GM19452 (cell line): ENCODE data around the gene DNAH8.

Experiments
- ATAC-seq: cut with Tn5 transposase; IDR thresholded peaks from one replicate; pipeline ENCODE4 v1.9.1; 2021; ENCODE audit not compliant: unreplicated experiment

Gene DNAH8, protein sequence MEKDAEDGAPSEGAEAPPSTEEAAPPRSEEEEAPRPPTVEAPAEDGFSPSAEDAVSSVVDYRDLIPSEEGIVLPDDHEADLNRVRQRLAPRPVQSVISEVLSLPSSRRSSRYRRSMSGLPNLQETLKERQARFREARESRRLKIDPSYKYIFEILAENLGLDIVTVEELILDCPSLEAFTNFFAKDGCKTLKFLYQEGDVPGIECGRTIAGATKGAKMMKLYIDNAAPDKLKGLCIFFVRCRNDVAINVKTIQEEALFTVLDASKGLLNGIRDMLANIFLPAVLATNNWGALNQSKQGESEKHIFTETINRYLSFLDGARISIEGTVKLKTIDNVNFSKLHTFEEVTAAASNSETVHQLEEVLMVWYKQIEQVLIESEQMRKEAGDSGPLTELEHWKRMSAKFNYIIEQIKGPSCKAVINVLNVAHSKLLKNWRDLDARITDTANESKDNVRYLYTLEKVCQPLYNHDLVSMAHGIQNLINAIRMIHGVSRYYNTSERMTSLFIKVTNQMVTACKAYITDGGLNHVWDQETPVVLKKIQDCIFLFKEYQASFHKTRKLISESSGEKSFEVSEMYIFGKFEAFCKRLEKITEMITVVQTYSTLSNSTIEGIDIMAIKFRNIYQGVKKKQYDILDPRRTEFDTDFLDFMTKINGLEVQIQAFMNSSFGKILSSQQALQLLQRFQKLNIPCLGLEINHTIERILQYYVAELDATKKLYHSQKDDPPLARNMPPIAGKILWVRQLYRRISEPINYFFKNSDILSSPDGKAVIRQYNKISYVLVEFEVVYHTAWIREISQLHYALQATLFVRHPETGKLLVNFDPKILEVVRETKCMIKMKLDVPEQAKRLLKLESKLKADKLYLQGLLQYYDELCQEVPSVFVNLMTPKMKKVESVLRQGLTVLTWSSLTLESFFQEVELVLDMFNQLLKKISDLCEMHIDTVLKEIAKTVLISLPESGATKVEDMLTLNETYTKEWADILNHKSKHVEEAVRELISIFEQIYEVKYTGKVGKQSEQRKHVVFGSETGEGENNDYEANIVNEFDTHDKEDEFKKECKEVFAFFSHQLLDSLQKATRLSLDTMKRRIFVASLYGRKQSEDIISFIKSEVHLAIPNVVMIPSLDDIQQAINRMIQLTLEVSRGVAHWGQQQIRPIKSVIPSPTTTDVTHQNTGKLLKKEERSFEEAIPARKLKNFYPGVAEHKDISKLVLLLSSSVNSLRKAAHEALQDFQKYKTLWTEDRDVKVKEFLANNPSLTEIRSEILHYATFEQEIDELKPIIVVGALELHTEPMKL (N-terminal part only)

DNA sequence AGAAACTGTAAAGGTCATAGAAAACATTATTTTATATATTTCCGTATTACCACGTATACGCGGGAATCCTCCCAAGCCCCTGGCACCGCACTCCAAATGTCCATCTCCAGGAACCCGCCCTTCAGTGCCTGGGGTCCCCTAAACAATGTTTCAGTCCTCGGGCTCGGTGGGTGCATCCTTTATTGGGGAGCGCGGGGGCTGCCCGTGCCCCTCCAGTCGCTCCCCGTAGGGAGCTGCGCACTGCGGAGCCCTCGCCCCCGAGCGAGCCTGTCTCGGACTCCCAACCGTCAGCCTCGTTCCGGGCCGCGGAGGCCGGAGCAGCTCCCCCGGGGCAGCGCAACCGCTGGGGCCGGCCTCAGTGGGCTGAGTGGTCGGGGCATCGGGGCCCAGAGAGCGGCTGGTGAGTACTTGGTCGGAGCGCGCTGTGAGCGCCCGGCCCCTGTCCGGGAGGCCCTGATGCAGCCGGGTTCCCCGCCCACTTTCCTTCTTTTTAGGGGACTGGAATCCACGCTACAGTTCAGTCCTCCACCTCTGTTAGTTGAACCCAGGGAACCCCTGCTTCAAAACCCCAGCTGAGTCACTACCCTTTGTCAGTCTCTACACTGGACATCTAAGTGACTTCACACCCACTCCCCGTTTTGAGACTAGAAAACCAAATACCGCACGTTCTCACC, at the start of gene DNAH8:
DNAH8 (plus strand) TSS at position 296 of the 674 bp plus-strand sequence. CDS start 7,499 bp downstream, outside the sequence.
- ATAC-seq: no peak

DNA sequence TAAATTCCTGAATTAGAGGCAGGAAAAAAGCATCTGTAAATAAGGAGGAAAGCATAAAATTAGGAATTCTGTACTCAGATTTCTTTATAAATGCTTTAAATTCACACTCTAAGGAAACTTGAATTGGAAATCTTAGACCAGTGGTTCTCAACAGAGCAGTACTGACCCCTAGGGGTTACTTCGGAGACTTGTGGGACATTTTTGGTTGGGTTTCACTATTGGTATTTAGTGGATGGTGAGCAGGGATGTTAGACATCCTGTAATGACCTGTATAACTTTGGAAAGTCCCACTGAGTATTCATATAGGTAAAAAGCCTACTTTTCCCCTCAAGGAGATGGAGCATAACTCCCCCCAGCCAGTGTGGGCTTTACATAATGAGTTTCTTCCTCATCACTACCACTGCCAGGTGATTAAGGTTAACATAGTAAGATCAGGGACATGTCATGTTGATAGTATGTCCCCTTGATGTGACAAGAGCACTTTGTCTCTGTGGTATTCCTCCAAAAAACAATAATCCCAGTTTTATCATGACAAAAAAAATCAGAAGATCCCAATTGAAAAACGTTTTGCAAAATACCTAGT, 43.1 kb upstream of the DNAH8 start:
- peak; percentile 72 for ATAC-seq

DNA sequence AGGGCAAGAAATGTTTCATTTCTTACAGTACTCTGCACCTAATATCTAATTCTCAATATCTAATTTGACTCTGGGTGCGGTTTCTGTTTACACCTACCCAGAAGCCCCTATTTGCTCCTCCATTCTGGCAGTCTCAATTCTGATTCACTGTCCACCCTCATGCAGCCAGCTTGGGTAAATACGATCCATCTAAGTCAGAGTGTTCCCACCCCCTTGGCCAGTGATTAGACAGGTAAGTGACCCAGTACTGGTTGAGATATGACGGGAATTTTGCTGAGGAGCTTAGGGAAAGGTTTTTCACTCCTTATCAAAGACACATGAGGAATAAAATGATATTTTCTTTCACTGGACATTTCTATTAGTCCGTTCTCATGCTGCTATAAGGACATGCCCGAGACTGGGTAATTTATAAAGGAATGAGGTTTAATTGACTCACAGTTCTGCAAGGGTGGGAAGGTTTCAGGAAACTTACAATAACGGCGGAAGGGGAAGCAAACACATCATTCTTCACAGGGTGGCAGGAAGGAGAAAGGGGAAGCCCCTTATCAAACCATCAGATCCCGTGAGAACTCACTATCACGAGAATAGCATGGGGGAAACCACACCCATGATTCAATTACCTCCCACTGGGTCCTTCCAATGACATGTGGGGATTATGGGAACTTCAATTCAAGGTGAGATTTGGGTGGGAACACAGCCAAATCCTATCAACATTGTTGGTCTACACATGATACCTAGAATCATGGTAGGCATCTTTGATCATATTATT, 41.5 kb upstream of the DNAH8 start:
- ATAC-seq: no peak

DNA sequence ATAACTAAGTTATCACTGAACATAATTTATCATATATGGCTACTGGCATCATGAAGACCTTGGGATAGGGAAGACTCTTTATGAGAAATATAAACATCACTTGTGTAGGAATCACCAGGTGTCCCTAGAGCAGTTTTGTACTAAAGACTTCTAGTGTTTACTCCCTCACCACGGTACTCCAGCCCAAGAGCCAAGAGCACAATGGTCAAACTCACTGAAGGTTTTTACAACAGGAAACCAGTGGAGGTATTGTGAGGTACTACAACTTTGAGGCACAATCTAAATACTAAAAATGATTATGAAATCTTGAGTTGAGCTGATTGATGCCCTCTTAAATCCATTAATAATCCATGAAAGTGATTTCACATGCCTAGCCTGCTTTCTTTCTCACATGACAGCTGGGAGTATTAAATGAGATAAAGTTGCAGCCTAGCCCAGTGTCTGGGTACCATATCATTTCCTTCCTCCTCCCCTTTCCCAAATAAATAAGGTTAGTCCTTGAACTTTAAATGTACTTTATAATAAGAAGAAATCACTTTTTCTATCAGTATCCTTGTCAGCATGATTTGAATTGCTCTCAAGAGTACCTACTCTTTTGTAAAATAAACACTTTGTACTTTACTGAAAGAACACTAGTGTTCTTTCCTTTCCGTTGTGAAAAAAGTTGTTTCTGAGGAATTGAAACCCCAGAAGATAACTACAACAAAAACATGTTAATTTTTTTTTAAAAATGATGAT, 38.7 kb upstream of the DNAH8 start:
- no peak for ATAC-seq

DNA sequence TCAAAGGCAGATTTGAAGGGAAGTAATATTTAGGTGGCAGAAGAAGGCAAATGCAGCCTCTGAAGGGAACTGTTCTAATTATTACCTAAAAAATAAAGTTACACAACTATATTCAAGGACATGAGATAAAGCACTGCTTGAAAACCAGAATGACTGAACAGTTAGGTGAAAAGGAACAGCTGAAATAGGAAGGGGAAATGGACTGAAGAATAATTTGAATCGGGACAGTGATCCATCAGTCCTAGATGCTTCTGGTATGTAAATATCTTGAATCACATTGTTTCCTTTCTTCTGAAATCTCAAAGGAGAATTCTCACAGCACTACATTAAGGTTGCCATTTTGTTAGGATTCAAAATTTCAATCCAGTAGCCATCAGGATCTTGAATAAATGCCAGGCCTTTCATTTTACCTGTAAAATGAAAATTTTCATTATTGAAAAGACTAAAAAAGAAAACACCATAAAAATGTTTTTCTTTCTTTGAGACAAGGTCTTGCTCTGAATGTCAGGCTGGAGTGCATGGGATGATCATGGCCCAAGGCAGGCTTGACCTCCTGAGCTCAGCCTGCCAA, 38.1 kb upstream of the DNAH8 start:
- ATAC-seq: no peak

DNA sequence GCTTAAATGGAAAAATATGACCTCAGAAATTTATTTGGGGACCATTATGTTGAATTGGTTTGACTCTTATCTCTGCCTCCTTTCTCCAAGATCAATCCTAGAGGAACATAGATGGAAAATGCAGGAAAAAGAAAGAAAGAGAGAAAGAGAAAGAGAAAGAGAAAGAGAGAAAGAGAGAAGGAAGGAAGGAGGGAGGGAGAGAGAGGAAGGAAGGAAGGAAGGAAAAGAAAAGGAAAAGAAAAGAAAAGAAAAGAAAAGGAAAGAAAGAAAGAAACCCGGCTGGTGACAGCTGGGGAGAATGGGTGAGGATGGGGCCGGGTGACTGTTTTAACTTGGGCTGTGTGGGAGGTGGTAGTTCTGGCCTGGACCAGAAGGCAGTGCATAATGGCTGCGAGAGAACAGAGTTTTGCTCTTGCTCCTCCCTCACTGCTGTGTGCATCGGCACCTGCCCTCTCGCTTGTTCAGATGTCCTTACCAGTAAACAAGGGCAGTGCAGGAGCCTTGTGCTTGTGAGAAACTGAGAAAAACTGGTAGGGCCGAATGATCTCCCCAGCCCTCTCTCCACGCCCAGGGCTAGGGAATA, 36.8 kb upstream of the DNAH8 start:
- ATAC-seq: no peak

DNA sequence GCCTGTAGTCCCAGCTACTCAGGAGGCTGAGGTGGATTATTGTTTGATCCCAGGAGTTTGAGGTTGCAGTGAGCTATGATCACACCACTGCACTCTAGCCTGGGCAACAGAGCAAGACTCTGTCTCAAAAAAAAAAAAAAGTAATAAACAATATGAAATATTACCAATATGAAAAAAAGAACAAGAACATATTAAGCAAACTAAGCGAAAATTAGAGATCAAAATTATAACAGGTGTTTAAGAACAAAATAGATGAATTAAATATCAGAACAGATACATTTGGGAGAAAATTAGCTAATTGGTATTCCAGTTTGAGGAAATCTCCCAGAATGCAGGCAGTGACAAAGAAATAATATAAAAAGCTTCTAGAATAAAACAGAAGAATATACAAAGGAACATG, 35.4 kb upstream of the DNAH8 start:
- ATAC-seq: no peak

DNA sequence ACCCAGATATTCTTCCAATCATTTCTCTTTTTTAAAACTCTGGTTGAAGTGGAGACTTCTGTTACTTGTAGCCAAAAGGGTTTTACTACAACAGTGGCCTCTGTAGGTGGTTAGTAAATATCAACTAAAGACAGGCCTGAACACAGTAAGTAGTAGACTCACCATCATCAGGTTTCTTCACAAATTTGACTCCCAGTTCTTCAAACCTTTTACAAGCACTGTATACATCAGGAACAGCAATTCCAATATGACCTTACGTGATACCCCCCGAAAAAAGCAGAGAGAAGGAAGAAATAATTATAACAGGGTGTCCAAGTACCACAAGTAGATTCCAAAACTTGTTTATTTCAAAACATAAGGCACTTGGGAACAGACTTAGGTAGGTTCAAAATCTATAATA, 33.3 kb upstream of the DNAH8 start:
- no peak for ATAC-seq

DNA sequence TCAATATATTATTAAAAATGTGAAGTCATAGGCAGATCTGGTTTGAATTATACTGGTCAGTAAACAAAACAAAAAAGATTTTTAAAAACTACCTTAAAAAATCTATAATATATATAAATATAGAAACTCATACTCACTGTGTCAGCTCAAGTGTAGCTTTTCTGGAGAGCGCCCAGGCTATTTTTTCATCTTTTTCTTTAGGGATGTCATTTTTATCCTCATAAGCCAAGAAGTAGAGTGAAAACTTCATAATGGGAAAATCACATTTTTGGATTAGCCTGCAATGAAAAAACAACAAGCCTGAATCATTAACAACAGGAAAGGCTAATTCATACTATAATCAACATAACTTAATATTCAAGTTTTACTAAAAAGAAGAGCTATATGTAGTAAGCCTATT, 30.9 kb upstream of the DNAH8 start:
- no peak for ATAC-seq

DNA sequence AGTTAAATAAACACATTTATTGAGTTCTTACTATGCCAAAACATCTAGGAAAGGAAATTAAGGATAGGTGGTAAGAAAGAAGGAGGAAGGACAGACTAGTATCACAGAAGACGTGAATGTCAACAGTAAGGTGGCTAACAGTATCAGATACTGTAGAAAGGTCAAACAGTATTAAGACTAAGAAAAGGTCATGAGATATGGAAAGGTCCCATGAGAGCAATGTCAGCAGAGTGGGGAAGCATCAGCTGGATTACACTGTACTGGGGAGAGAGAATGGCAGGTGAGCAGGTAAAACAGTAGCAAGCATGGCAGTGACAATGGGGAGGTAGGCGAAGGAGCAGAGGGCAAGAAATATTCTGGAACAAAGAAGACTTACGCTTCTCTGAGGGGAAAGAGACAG, 30.2 kb upstream of the DNAH8 start:
- no peak for ATAC-seq

DNA sequence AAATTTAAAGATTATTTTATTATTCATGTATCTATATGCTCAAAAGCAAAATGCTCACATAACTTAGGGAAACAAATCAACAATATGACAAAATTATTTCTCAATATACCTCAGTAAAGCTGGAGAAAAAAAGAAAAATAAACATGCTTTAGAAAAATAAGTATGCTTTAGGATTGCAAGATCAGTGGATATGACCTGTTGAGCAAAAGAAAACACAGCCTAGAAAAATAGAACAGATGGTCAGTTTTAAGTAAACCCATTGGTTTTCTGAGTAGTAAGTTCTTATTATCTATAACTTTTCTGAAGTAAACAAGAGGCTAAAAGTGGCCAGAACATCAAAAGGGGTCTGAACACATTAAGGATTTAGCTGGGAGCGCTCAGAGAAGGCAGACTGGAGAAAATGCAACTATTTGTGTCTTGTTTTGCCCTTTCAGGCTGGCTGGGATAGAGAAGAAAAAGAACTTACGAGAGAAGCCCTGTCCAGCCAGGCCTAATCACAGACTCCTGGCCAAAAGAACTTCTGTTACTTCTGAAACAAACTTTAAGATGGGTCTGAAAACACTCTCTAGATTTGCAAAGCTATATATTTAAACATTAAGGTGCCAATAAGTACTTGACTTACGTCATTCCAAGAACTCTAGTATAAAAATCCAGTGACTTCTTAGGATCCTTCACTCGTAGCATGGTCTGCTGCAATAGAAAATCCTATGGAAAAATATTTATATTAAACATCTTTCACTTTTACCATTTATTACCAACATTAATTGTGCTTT, 28.7 kb upstream of the DNAH8 start:
- ATAC-seq: no peak

DNA sequence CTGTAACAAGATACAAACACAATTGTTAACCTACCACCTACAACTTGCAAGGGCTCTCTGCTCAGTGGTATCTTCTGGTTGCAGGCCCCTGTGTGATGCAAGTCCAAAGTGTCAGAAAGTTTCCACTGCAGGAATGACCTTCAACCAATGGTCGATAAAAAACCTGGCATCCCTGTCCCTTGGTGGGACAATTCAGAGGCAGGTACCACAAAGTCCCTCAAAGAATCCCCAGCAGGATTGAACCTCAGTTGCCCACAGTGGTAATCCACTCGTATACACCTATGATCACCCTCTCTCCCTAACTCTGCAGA, 28.1 kb upstream of the DNAH8 start:
- ATAC-seq: no peak

DNA sequence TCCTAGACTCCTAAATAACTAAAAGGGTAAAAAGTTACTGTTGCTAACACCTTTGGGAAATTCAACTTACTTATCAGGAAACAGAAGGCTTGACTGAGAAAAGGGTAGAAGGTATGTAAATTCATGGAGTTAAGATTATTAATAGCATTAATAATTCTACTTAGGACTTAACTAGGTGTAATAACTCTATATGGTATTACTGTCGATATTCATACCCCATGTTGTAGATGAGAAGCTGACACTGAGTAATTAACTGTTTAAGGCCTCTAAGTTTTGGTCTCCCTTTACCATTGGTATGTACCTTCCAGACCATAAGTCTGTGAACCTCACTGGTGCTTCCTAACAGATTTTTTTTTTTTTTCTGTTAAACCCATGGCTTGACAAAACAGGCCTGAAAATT, 27.6 kb upstream of the DNAH8 start:
- ATAC-seq: no peak

DNA sequence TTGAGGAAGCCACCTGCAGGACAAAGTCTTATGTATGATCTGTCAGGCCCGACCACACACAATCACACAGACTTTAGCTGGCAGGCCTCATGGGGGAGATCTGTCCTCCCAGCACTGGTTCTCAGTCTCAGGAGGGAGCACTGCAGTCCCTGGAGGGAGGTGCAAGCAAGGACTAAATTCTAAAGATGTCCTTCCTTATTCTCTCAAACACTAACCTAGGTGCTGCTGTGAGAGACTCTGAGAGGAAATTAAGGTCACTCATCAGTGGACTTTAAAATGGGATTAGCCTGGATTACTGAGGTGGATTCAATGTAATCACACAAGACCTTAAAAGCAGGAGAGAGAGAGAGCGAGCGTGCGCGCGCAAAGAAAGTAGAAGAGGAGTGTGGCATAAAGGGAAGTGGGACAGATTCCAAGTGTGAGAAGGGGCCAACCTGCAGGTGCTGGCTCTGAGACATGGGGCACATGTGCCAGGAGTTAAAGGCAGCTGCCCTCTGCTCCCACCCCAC, 26.5 kb upstream of the DNAH8 start:
- no peak for ATAC-seq

DNA sequence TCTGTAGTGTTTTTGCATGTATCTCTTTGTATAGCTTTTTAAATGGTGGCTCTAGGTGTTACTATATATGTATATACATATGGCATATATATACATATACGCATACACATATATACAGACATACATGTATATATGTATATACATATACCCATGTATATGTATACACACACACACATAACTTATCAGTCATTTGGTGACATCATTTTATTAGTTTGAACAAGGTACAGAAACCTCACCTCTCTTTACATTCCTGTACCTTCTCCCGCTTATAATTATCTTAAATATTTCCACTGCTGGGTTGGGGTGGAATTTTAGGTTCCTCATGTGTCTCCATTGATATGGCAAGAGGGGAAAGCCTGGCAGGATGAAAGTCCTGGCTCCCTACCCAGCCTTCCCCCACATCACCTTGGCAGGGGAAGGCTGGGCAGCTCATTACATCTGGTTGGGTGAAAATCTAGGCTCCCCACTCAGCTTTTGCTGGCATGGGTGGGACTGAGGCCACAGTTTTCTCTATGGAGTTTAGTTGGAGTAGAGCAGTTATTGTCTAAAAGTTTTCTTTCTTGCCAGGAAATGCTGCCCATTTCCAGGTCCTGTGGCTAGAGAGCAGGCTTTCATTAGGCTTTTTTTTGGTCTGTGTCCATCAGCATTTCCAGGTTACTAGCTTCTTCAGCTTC, 19.7 kb upstream of the DNAH8 start:
- ATAC-seq: no peak

DNA sequence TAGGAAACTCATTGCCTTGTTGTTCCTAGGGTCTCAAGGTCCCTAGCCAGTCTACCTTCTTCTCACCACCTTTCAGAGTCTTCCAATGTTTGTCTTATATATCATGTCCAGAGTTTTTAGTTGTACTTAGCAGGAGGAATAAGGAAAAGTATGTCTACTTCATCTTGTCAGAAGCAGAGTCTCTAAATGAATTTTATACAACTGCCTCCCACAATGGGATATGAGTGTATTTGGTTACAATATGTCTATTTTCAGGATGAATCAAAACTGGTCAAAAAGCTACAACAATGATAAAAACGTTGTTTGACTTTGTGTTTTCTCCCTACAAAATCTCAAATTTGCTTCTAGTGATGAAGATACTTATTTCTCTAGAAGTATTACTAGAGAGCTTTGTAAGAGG, 19.2 kb upstream of the DNAH8 start:
- ATAC-seq: no peak

DNA sequence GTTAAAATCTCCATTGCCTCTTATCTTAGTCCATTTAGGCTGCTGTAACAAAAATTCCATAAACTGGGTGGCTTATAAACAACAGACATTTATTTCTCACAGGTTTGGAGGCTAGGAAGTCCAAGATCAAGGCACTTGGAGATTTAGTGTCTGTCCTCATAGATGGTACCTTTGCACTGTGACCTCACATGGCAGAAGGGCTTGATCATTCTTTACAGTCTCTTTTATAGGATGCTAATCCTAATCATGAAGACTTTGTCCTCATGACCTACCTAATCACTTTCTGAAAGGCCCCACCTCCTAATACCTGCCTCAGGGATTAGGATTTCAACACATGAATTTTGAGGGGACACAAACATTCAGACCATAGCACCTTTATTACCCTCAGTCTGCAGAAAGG, 18.8 kb upstream of the DNAH8 start:
- ATAC-seq: no peak
